Measurements from ENCODE around the gene MS4A10. TPM values are rescaled to one million over a fixed set of nuclear protein-coding genes. Genes with fewer than 3 reads are reported as not detected.

MS4A10 gene
- total RNA-seq, 1 donor from 2014 or later = not detected

DNA sequence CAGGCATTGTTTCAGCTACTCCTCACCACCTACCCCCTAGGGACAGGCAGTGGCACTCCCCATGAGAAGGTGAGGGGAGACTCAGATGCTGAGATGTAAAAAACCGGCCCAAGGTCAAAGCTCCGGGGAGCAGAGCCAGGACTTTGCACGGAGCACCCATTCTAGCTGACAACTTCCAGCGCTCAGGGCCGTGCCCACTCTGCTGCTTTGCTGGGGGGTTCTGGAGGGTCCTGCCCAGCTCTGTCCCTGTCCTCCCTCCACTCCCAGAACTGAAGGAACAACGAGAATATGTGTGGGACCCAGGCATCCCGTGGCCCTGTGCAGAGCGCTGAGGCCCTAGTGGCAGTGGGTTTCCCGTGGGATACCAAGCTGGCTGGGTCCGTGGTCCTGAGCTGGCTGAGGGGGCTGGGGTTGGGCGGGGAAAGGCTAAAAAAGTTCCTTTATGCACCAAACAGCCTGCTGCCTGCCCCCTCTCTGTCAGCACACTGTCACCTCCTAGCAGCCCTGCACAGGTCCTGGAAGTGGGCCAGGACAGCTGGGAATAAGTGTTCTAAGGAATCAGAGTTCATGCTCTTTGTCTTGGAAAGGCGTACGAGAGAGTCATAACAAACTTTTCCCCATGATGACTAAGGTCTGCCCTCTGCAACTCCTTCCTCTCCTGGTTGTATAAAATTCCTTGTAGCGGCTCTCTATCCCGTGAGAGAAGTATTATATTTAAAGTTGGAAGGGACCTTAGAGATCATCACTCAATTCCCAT, 1.9 kb downstream of the MS4A10 start:
- peak; percentile 29 to 99 for DNase-seq (ENCODE audit: low read depth in 2 of 2)

GRCh38 chr11:60788401-60789125, 3.4 kb downstream of the MS4A10 start:
- peak; percentile 87 to 92 for DNase-seq (ENCODE audit: low read depth in 2 of 2)

DNA sequence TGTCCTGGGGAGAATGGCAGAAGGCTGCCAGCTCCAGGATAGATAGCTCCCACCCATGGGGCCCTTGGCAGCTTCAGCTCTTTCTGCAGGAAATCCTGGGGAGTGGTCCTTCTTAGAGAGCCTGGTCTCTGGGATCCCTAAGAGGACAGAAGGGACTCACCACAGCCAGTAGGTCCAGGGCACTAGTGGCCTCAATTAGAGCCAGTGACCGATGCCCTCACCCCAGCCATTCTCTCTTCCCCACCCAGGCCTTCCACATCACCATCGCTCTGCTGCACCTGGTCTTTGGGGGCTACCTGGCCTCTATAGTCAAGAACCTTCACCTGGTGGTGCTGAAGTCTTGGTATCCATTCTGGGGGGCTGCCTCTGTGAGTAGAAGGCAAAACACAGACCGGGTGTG, 5.6 kb downstream of the MS4A10 start:
- no peak for DNase-seq (ENCODE audit: low read depth in 2 of 2)

GRCh38 chr11:60791153-60791933, 6.2 kb downstream of the MS4A10 start:
- DNase-seq (ENCODE audit: low read depth in 2 of 2) = no peak

- no peak for DNase-seq (ENCODE audit: low read depth in 2 of 2)
These were observed 7.4 kb downstream of the MS4A10 start for GRCh38 chr11:60792521-60792920.

GRCh38 chr11:60795291-60795690, 10.2 kb downstream of the MS4A10 start:
- DNase-seq (ENCODE audit: low read depth in 2 of 2) = no peak

DNA sequence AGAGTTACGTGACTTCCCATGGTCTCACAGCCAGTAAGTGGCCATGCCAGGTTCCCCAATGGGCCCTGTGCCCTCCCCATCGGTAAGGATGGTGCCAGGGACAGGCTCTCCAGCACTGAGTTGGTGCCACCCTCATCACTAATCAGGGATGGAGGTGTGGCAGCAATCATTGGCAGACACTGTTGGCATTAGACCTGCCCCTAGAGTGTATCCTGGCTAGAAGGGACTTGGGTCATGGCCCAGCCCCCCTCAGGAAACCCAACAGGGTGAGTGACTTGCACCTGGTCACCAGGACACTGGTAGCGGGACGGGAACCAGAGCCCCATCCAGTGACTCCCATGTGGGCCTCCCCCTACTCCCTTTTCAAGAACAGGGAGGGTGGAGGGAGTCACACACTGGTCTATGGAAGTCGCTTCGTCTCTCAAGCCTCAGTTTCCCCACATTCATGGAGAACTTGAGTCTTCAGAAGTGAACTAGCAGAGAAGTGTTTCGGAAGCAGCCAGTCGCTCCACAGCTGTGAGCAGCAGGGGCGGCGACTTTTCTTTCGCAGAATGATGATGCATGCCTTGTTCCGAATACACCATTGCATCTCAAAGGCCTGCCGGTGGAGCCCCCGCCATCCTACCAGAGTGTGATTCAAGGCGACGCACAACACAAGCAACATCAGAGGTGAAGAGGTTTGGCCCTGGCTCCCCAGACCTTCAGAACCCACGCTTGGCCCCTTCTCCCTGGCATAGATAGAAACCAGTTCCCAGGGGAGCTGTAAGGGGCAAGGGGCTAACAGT, 12.9 kb downstream of the MS4A10 start:
- no peak for DNase-seq (ENCODE audit: low read depth in 2 of 2)

DNA sequence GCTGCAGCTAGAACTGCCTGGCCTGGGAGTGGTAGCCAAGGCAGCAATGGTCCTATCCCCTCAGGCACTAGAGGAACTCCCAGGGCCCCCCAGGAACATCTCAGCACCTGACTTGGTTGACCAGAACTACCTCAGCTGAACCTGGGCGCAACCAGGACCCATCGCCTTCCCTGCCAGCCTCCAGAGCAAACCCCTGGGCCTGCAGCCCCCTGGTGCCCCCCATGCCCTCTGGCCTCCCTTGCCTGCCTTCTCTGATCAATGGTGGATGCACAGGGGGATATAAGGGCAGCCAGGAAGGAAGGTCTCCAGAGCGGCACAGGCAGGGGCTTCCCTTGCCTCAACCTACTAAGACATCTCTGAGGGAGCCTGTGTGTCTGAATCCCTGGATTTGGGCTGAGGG, 13.5 kb downstream of the MS4A10 start:
- no peak for DNase-seq (ENCODE audit: low read depth in 2 of 2)

DNA sequence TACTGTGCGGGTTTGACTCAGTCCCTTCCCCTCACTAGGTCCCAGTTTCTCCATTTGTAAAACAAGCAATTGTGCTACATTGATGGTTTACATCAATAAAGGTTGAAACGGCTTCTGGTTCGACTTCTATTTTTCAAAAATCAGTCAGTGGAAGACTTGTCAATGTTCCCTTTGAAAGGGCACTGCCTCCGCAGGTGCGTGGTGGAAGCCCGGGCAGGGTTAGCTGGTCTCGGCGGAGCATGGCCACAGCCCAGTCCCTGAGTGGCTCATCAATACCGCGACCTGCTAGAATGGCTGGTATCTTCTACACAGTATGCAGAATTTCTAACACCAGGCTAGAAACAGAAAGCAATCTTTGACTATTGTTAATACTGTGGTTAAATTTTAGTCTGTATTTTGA, 16.1 kb downstream of the MS4A10 start:
- no peak for DNase-seq (ENCODE audit: low read depth in 2 of 2)

GRCh38 chr11:60803273-60803936, 18.3 kb downstream of the MS4A10 start:
- no peak for DNase-seq (ENCODE audit: low read depth in 2 of 2)

- DNase-seq (ENCODE audit: low read depth in 2 of 2) = no peak
These were observed 24.1 kb downstream of the MS4A10 start for GRCh38 chr11:60809249-60809648.

- DNase-seq (ENCODE audit: low read depth in 2 of 2) = no peak
These were observed 24.6 kb downstream of the MS4A10 start for GRCh38 chr11:60809691-60810090.

- DNase-seq (ENCODE audit: low read depth in 2 of 2) = no peak
These were observed 25.0 kb downstream of the MS4A10 start for GRCh38 chr11:60810151-60810550.

DNA sequence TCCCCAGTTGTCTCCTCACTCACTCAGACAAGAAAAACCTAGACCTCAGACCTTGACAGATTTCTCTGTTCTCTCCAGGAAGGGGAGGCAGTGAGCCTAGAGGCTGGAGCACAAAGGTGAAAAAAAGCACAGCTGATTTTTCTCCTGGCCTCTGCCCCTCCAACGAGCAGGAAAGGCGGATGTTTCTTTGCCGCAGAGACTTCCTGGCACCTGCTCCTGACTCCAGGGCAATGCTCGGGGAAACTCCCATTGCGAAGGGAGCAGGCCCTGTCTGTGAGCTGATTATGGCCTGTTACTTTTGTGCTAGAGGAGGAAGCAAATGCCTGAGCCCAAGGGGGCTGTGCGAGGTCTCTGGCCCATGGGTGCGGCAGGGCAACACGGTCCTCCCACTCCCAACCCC, 25.4 kb downstream of the MS4A10 start:
- peak; percentile 63 to 89 for DNase-seq (ENCODE audit: low read depth in 2 of 2)

- DNase-seq (ENCODE audit: low read depth in 2 of 2) = no peak
These were observed 28.2 kb downstream of the MS4A10 start for GRCh38 chr11:60813324-60813723.

DNA sequence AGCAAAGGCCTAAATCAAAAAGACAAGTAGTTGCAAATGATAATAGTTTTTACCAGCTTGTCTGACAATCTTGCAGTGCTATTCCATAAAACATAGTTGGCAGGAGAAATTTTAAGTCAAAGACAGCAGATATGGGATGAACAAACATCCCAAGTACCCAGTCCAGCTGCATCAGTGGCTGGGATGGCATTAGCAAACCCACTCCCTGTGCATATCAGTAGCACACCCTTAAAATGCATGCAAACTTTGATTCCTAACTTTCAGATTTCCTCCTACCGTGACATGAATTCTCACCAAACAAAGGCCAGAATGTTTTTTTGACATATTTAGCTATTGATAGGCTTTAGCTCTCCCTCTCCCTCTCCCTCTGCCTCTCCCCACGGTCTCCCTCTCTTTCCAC, 29.0 kb downstream of the MS4A10 start:
- no peak for DNase-seq (ENCODE audit: low read depth in 2 of 2)

DNA sequence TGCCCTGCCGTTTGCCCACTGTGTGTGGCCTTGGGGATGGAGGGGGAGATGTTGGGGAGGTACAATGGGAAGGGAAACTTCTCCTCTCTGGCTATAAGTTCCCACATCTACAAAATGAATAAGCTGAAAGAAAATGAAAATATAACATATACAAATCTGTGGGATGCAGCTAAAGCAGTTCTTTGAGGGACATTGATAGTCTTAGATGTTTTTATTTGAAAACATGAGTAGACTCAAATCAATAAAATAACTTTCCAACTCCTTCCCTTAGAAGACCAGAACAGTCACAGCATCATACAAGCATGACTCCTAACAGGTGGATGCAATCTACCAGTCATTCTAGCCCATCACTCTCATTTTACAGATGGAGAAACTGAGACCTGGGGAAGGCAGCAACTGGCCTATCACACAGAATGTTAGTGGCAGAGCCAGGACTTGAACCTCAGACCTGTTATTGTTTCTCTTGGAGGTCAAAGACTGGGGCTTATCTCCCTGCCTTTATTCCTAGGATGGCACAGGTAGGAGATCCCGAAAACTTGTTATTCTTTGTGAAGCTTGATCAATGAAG, 31.5 kb downstream of the MS4A10 start:
- no peak for DNase-seq (ENCODE audit: low read depth in 2 of 2)

- no peak for DNase-seq (ENCODE audit: low read depth in 2 of 2)
These were observed 32.9 kb downstream of the MS4A10 start for GRCh38 chr11:60818057-60818456.

- no peak for DNase-seq (ENCODE audit: low read depth in 2 of 2)
These were observed 36.9 kb downstream of the MS4A10 start for GRCh38 chr11:60821827-60822599.
